SK-N-SH treated with all-trans-retinoic acid at 6 μM for 48 hours (cell line): ENCODE data around the gene FAM124B.

ENCODE experiments used
- CSDC2 ChIP-seq: fragments of 250-450 bp; sonication (Bioruptor Pico); IDR thresholded peaks from 2 replicates; pipeline ENCODE4 v1.5.0; 2020; ENCODE audit warnings: mild to moderate bottlenecking, moderate library complexity
- ESRRG ChIP-seq: fragments of 250-450 bp; sonication (Bioruptor Pico); IDR thresholded peaks from 2 replicates; pipeline ENCODE4 v1.6.1; 2021; ENCODE audit warnings: mild to moderate bottlenecking
- GLIS3 ChIP-seq: fragments of 250-450 bp; sonication (Bioruptor Pico); IDR thresholded peaks from 2 replicates; pipeline ENCODE4 v1.5.0; 2020; ENCODE audit warnings: mild to moderate bottlenecking, moderate library complexity
- OSR1 ChIP-seq: fragments of 250-450 bp; sonication (Bioruptor Pico); IDR thresholded peaks from 2 replicates; pipeline ENCODE4 v1.8.0; 2022; ENCODE audit warnings: moderate library complexity, mild to moderate bottlenecking, inconsistent platforms
- RARB ChIP-seq: fragments of 250-450 bp; sonication (Bioruptor Pico); IDR thresholded peaks from 2 replicates; pipeline ENCODE4 v1.8.0; 2021; ENCODE audit warnings: mild to moderate bottlenecking, moderate library complexity
- TCF4 ChIP-seq: fragments of 250-450 bp; sonication (Bioruptor Pico); IDR thresholded peaks from 2 replicates; pipeline ENCODE4 v1.8.0; 2021; ENCODE audit warnings: mild to moderate bottlenecking, moderate library complexity, borderline replicate concordance
- TOX ChIP-seq: fragments of 250-450 bp; sonication (Bioruptor Pico); IDR thresholded peaks from 2 replicates; pipeline ENCODE4 v1.8.0; 2021; ENCODE audit warnings: mild to moderate bottlenecking, moderate library complexity, borderline replicate concordance
- ZC3H10 ChIP-seq: fragments of 250-450 bp; sonication (Bioruptor Pico); IDR thresholded peaks from 2 replicates; pipeline ENCODE4 v1.5.1; 2021; ENCODE audit warnings: mild to moderate bottlenecking, moderate library complexity
- ZNF8 ChIP-seq: fragments of 450-650 bp; formaldehyde crosslinking; IDR thresholded peaks from 2 replicates; pipeline ENCODE4 v1.5.0; 2020; ENCODE audit warnings: mild to moderate bottlenecking, moderate library complexity
- TF ChIP-seq, protein P1 (sequence below): fragments of 250-450 bp; sonication (Bioruptor Pico); IDR thresholded peaks from 2 replicates; pipeline ENCODE4 v1.8.0; 2020; ENCODE audit warnings: mild to moderate bottlenecking, moderate library complexity, borderline replicate concordance
- TF ChIP-seq, protein P2 (sequence below): fragments of 250-450 bp; sonication (Bioruptor Pico); IDR thresholded peaks from 2 replicates; pipeline ENCODE4 v1.5.1; 2021; ENCODE audit warnings: mild to moderate bottlenecking, moderate library complexity
- TF ChIP-seq, protein P3 (sequence below): fragments of 250-450 bp; sonication (Bioruptor Pico); IDR thresholded peaks from 2 replicates; pipeline ENCODE4 v1.5.1; 2020; ENCODE audit warnings: low read depth, mild to moderate bottlenecking, moderate library complexity

DNA sequence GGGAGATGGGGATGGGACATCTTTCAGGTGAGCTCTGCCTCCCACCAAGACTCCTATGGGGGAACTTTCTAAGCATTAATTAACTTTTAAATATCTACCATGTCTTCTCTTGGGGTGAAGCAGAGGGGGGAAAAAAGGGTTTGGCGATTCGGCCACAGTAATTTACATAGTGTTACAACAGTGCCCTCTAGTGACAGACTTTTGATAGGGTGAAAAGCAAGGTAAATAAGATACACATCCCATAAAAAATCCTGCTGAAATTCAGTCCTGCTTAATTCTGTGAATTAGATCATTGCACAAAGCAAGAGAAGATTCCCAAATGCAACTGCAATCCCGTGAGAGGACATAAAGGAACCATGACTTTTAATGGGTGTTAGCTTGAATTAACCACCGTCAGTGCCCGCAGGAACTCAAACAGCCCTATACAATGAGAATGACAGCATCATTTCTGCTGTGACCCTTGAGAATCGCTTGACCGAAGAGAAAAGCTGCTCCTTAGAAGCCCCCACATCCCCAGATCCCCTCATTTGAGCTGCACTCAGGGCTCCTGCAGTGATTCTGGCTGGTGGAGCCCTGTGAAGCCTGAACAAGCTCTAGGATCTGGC lies 32.8 kb downstream of the FAM124B start:
- no peak for TF ChIP-seq TOX (CRISPR knock-in tag)
- no peak for TF ChIP-seq ZC3H10 (CRISPR knock-in tag)
- TF ChIP-seq, protein P1, sequence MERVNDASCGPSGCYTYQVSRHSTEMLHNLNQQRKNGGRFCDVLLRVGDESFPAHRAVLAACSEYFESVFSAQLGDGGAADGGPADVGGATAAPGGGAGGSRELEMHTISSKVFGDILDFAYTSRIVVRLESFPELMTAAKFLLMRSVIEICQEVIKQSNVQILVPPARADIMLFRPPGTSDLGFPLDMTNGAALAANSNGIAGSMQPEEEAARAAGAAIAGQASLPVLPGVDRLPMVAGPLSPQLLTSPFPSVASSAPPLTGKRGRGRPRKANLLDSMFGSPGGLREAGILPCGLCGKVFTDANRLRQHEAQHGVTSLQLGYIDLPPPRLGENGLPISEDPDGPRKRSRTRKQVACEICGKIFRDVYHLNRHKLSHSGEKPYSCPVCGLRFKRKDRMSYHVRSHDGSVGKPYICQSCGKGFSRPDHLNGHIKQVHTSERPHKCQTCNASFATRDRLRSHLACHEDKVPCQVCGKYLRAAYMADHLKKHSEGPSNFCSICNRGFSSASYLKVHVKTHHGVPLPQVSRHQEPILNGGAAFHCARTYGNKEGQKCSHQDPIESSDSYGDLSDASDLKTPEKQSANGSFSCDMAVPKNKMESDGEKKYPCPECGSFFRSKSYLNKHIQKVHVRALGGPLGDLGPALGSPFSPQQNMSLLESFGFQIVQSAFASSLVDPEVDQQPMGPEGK (CRISPR knock-in tag): no peak
- TF ChIP-seq, protein P2, sequence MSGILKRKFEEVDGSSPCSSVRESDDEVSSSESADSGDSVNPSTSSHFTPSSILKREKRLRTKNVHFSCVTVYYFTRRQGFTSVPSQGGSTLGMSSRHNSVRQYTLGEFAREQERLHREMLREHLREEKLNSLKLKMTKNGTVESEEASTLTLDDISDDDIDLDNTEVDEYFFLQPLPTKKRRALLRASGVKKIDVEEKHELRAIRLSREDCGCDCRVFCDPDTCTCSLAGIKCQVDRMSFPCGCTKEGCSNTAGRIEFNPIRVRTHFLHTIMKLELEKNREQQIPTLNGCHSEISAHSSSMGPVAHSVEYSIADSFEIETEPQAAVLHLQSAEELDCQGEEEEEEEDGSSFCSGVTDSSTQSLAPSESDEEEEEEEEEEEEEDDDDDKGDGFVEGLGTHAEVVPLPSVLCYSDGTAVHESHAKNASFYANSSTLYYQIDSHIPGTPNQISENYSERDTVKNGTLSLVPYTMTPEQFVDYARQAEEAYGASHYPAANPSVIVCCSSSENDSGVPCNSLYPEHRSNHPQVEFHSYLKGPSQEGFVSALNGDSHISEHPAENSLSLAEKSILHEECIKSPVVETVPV (CRISPR knock-in tag): no peak
- TF ChIP-seq RARB (CRISPR knock-in tag): no peak
- TF ChIP-seq GLIS3 (CRISPR knock-in tag): no peak
- no peak for TF ChIP-seq OSR1 (CRISPR knock-in tag)
- TF ChIP-seq TCF4: no peak
- no peak for TF ChIP-seq ZNF8 (CRISPR knock-in tag)
- TF ChIP-seq, protein P3, sequence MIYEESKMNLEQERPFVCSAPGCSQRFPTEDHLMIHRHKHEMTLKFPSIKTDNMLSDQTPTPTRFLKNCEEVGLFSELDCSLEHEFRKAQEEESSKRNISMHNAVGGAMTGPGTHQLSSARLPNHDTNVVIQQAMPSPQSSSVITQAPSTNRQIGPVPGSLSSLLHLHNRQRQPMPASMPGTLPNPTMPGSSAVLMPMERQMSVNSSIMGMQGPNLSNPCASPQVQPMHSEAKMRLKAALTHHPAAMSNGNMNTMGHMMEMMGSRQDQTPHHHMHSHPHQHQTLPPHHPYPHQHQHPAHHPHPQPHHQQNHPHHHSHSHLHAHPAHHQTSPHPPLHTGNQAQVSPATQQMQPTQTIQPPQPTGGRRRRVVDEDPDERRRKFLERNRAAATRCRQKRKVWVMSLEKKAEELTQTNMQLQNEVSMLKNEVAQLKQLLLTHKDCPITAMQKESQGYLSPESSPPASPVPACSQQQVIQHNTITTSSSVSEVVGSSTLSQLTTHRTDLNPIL (CRISPR knock-in tag): no peak
- no peak for TF ChIP-seq CSDC2 (CRISPR knock-in tag)
- TF ChIP-seq ESRRG: no peak
